AG20443 (cell line): ENCODE data around the gene B3GAT3.
"Not testable (repeated sequence)": the region's sequence is repeated elsewhere in the genome, so short reads cannot be mapped to it uniquely, and the experiment has no call there.

ENCODE experiments used
- DNase-seq: peaks from one replicate; pipeline ENCODE4 v3.0.0; 2012; ENCODE audit warnings: low spot score, mixed read lengths

B3GAT3 gene

DNA sequence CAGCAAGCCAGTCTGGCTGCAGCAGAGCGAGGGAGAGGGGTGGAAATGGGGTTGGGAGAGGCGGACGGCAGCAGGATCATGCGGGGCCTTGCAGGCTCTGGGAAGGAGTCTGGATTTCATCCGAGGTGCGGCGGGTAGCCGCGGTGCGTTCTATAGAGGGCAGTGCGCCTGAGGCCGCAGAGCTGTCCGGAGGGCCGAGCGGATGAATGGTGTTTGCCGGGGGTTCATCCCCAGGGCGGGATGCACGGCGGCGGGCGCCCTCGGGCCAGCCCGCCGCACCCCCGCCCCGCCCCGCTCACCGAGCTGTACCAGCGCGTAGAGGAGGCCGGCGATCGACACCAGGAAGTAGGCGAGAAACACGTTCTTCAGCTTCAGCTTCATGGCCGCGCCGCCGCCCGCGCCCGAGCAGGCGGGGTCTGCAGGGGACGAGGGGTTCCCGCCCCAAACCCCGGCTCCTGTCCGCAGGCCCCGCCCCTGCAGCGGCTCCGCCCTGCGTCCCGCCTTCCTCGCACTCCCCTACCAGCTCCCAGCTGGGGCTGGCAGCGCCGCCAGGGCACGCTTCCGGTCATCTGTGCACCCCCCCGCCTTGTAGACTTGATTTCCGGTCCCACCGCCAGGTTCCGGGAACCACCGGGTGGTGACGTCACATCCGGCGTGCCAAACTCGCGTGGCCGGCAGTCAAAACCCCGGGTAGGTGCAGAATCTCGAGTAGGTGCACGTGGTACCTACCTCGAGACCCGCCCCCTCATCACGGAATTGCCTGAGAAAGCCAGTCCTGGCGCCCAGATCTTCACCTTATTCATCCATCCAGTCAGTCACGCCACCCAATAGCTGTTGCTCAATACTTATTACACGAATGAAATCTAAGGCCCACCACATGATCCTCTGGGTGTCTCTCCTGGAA lies at the start of gene B3GAT3:
Gene B3GAT3 (minus strand): TSS at position 420 of the 904 bp plus-strand sequence. CDS start 39 bp downstream, at position 381.
- peak; percentile 99 for DNase-seq

DNA sequence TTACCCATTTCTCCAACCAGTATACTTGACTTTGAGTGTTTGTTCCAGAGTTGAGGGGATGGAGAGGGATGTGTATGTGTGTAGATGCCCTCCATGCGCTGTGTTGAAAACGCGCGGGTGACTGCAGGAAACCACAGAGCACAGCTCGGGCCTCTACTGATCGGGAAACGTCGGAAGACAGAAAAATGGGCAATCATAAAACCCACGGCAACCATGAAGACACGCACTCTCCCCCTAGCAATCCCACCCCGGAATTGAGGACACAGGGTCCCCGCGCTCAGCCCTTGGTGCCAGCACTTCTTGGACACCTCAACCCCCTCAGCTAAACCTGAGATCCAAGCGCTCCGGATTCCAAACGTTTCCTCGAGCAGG lies 49.4 kb upstream of the B3GAT3 start:
- peak; percentile 45 for DNase-seq

DNA sequence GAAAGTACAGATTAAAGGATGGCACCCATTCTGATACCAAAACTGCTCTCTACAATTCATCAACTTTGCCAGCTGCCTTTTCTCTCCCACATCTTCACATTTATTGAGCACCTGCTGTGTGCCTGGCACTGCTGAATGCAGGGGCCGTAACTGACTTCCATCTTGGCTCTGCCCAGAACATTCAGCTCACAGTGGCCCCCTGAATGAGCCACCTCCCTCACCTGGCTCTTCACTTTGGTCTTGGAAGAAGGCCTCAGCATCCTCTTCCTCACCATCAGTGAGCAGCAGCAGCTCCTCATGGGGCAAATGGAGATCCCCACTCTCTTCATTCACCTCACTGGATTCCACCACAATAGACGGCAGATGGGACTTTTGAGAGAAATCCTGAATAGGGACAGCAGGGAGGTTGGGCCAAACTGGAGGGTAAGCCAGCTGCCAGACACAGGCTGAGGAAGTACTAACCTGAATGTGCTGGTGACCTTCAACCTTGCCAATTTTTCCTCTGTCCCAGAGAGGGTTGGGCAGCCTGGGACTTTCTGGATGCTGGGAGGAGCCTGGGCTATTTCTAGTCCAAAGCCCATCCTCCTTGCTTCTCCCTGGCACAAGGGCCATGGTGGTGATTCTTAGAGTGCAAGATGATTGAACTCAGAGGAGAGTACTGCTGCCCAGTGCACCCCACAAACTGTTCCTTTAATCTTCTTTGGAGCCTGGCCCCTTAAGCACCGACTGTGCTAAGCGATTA lies 47.8 kb upstream of the B3GAT3 start:
- no peak for DNase-seq

DNA sequence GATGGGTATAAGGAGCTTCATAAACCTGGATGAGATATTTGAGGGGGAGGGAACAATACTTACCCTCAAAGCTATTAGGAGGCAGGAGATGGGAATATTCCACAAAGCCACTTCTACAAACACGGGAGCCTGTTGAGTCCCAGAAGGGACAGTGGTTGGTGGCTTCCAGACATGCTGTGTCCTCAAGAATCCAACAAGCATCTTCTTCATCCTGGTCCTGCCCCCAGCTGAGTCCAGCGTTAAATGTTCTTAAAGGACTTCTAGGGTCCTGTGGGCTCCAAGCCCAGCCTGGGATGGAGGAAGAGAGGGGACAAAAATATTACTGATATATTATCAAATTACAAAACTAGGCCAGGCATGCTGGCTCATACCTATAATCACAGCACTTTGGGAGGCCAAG lies 45.7 kb upstream of the B3GAT3 start:
- no peak for DNase-seq

DNA sequence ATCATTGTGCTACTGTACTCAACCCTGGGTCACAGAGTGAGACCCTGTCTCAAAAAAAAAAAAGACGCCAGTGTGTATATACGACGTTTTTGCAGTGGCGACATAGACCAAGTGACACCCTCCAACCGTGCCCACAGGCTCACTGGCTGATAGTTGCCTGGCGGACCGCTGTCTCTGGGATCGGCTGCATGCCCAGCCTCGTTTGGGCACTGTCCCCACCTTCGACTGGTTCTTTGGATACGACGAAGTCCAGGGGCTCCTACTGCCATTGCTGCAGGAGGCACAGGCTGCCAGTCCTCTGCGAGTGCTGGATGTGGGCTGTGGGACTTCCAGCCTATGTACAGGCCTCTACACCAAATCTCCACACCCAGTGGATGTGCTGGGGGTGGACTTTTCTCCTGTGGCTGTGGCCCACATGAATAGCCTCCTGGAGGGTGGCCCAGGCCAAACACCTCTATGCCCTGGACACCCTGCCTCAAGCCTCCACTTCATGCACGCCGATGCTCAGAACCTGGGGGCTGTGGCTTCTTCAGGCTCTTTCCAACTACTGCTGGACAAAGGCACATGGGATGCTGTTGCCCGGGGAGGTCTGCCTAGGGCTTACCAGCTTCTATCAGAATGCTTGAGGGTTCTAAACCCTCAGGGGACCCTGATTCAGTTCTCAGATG lies 44.6 kb upstream of the B3GAT3 start:
- DNase-seq = no peak

DNA sequence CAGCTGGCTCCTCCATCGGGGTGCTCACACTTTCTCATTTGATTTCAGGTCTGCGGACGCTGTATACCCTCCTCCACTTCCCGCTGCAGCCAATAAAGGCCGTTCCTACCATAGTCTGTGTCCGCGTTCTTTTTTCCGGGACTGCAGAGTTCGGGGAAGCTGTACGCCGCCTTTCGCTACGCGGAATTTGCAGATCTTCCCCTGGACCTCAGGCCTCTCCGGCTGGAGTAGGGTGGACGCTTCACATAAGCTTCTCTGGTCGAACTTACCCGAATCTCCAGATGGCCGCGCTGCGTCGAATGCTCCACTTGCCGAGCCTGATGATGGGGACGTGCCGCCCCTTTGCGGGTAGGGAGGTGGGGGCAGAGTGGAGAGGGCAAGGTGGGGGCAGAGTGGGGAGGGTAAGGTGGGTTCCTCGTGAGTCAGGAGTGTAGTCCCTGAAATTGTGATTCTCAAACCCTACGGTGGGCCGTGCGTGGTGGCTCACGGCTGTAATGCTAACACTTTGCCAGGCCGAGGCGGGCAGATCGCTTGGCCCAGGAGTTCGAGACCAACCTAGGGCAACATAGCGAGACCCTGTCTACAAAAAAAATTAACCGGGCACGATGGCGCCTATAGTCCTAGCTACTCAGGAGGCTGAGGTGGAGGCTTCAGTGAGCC lies 43.9 kb upstream of the B3GAT3 start:
- DNase-seq = peak; percentile 56

DNA sequence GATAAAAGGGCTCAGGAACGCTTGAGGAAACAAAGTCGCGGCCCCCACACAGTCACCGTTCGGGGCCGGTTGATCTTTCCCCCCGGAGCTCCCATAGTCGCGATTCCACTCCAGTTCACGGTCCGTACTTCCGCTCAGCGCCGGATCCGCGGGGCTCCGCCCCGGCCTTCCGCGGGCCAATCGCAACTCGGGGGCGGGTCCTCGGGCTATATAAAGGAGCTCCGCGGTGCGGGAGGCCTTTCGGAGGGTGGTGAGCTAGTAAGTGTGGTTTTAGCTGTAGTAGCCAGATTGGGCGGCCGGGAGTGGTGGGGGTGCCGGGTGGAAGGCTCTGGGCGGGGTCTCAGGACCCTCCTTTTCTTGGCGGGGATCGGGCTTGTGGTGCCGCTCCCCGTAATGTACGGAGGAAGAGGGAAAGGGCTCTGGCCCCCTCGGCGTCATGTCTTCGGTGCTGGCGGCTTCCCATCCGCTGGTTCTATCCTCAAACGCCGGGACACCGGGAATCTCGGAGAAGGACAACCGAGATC lies 43.4 kb upstream of the B3GAT3 start, which contains the start of the genes C11orf98 and CSKMT:
Gene C11orf98 (minus strand): TSS at position 136 of the 524 bp plus-strand sequence. CDS start 41 bp downstream, at position 95.
Gene CSKMT (plus strand): TSS at position 238 of the 524 bp plus-strand sequence. CDS start 568 bp downstream, outside the sequence.
- peak; percentile 97 for DNase-seq

DNA sequence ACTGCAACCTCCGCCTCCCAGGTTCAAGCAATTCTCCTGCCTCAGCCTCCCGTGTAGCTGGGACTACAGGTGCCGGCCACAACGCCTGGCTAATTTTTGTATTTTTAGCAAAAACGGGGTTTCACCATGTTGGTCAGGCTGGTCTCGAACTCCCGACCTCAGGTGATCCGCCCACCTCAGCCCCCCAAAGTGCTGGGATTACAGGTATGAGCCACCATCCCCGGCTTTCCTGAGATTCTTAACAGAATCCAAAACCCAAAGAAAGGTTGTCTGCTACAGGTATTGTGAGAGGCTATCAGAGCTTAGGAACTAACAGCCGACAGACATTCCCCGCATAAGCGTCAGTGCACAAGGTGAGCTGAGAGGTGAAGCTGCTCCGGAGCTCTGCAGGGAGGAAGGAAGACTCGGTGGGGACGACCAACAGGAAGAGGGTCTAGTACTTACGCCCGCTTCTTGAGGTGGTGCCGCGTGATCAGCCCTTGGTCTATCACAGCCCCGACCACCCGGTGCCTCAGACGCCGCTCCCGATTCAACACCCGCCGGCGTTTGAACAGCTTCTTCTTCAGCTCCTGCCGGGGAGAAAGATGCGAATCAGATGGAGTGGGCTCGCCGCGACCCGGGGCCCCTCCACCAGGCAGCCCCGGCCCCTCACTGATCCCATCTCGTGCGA lies 42.8 kb upstream of the B3GAT3 start:
- DNase-seq = no peak

DNA sequence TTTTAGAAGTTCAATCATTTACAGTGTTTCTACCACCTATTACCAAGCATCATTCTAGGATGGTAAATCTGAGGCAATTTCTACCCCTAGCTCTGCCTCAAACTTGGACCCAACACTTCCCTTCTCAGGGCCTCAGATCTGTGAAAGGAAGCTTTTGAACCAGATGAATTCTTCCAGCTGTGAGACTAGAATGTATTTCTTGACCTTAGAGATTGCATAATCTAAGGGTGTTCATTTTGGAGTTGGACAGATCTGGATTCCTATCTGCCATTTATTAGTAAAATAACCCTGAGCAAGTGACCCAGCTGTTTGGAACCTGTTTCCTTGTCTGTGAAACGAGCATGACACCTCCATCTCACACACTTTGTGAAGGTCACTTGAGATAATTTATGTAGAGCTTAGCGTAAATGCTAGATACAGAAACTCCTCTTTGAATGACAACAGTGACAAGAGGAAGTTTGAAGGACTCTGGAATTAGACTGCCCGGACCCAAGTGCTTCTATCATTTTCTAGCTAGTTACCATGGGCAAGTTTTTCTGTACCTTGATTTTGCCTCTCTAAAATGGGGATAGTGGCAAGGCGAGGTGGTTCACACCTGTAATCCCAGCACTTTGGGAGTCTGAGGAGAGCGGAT lies 35.1 kb upstream of the B3GAT3 start:
- DNase-seq = no peak

DNA sequence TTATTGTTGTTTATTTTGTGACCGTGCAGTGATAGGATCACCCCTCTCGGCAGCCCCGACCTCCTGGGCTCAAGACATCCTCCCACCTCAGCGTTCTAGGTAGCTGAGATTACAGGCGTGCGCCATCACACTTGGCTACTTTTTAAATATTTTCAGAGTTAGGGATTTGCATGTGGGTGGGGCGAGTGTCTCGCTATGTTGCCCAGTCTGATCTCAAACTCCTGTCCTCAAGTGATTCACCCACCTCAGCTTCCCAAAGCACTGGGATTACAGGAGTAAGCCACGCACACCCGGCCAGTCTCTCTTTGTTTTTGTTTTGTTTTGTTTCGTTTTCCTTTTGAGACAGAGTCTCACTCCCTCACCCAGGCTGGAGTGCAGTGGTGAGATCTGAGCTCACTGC lies 32.5 kb upstream of the B3GAT3 start:
- no peak for DNase-seq

DNA sequence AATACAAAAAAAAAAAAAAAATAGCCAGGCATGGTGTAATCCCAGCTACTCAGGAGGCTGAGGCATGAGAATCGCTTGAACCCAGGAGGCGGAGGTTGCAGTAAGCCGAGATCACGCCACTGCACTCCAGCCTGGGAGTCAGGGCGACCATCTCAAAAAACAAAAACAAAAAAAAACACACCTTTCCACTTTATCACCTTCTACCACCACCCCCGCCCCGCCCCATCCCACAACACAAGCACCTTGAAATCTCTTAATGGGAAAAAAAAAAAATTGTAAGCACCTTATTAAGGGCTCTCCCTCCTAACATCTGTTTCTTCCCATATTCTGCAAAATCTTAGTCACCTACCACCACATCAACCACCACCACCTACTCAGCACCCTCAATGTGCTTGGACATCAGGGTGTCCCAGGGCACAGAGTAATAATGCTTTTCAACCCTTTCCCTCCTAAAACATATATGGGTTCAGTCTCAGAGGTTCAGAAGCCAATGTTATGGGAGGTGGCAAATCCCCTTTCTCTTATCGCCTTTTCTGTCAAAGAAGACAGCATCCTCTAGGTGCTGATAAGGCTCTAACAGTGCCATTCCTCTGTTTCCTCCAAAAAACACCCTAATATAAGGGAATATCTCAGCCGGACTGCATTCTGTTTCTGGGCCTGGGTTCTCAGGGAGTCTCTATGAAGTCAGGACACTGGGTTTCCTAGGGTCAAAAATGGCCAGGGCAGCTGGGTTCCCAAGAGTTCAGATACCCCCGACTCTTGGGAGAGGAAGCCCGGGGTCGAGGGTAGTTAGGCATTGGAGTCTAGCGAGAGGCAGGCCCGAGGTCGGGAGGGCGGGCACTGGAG lies 30.6 kb upstream of the B3GAT3 start:
- DNase-seq = no peak

DNA sequence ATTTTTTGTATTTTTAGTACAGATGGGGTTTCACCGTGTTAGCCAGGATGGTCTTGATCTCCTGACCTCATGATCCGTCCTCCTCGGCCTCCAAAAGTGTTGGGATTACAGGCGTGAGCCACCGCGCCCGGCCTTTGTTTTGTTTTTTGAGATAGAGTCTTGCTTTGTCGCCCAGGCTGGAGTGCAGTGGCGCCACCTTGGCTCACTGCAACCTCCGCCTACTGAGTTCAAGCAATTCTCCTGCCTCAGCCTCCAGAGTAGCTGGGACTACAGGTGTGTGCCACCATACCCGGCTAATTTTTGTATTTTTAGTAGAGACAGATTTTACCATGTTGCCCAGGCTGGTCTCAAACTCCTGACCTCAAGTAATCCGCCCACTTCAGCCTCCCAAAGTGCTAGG lies 28.5 kb upstream of the B3GAT3 start:
- not testable (repeated sequence) for DNase-seq

DNA sequence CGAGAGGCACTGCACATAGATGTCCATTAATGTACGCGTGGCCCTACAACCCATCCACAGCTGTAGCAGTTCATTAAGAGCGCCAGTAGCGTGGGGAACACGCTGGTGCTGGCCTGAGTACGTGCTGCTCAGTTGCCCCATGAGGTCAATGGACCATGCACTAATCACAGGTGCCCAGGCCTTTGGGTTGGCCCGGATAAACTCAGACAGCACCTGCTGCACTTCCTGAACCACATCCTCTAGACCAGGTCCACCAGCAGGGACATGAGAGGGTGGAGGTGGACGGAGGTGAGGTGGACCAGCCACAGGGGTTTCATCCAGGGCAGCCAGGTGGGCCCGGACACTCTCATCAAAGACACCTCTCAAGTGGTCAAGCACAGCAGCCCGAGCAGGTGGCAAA lies 27.7 kb upstream of the B3GAT3 start:
- no peak for DNase-seq

DNA sequence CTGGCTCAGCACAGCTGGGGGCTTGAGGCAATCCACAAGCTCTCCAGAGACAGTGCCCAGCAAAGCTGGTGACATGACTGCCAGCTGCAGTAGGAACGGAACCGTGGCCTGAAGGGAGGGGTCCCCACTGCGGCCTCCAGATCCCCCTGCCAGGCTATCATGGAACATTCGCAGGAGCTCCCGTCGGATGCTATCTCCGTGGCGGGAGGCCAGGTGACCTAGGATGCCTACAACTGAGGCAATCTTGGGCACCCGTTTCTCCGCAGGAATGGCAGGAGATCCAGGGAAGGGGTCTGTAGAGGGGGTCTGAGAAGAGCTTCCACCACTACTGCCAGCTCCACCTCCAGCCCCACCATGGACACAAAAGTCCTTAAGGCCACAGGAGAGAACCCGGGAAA lies 27.2 kb upstream of the B3GAT3 start:
- no peak for DNase-seq

DNA sequence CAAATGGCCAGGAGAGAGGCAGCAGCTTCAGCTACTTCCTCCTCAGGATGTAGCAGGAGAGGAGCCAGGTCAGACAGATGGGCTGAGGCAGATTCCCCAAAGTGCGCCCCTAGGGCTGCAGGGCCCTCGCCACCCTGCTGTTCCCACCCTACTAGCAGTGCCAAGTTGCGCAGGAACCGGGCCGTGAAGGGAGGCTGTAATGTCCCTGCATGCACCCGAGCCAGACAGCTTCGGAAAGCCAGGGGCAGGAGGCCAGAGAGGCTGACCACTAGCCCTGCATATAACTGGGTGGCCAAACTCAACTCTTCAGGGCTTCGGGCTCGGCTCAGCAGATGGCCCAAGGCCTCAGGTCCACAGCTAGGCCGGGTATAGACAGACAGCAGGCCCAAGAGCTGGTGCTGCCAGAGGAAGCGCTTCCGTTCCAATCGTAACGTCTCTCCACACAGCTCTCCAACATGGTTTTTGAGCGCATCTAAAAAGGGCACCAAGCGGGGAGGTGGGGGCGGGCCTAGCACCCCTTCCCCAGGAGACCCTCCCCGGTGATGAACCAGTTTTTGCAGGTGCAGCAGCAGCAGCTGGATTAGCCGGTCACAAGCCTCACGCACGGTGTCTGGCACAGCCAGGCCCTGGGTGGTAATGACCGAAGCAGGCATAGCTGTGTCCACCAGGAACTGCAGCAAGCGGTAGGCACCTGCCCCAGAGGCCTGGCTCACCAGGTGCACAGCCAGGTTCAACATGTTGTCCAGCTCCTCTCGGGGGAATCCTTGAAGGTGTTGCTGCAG lies 26.6 kb upstream of the B3GAT3 start:
- DNase-seq = no peak

DNA sequence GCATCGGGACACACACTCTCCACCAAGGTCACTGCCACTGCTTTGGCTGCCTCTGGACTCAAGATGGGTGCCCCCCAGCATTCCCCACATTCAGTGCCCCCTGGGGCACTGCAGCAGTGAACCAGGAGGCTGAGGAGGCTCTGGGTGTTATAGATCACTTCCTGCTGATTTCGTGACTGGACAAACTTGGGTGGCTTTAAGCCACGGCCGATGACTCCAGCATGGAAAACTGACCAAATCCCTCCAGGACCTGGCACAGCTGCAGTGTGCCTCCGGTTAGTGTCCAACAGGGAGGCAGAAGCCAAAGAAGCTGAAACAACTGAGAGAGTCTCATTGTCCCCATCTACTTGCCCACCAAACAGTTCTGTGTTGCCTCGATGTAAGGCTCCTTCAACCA lies 25.8 kb upstream of the B3GAT3 start:
- peak; percentile 63 for DNase-seq

DNA sequence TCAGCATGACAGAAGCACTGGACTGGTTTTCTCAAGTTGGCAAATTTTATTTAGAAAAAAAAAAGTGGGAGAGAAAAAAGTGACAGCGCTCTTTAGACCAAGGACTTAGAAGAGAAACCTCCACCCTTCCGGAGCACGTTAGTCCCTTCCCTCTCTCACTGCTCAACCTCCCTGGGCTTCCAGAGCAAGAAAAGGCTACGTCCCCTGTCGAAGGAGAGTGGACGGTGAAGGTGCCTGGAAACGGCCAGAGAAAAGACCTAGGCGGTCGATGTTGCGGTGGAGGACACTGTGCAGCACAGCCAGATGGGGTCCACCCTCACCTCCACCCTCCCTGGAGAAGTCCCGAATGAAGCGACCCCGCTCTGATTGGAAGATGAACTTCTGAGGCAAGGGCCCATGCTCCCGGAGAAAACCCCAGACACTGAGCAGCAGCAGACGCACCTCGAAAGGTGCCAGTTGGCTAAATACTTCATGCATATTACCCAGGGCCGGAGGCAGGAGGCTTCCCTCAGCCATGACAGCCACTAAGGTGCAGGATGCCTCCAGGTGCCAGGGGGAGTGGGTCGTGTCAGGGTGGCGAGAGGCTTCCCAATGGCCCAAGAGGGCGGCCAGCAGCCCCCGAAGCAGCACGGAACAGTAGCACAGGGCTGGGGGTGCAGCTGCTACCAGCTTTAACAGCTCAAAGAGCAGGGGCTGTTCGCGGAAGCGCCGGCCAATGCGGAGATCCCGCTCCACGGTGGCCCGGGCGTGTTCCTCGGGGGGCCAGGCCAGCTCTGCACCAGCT lies 25.2 kb upstream of the B3GAT3 start:
- no peak for DNase-seq
